Activated CD4-positive, alpha-beta T cell treated with anti-CD3 and anti-CD28 coated beads, Interleukin-2, amount 10 ng/mL, durations not matched to agents 24 days and 14 days (primary cell): ENCODE data around the gene PVR. TPM values are rescaled to one million over a fixed set of nuclear protein-coding genes. Genes with fewer than 3 reads are reported as not detected.
"Not testable (repeated sequence)": the region's sequence is repeated elsewhere in the genome, so short reads cannot be mapped to it uniquely, and the experiment has no call there.

Experiments used
- DNase-seq: peaks from one replicate; pipeline ENCODE4 v3.0.0; 2022
- H3K27ac Mint-ChIP-seq: one replicate; pipeline ENCODE4 v1.8.0; 2022; ENCODE audit warnings: mild to moderate bottlenecking, mixed read lengths
- H3K27me3 Mint-ChIP-seq: one replicate; pipeline ENCODE4 v1.8.0; 2022; ENCODE audit warnings: mixed read lengths
- H3K36me3 Mint-ChIP-seq: one replicate; pipeline ENCODE4 v1.8.0; 2022; ENCODE audit warnings: low read depth, mild to moderate bottlenecking, mixed read lengths
- H3K4me1 Mint-ChIP-seq: one replicate; pipeline ENCODE4 v1.8.0; 2021; ENCODE audit warnings: mixed read lengths
- H3K4me3 Mint-ChIP-seq: one replicate; pipeline ENCODE4 v1.8.0; 2022; ENCODE audit warnings: mild to moderate bottlenecking, moderate library complexity, mixed read lengths
- H3K9me3 Mint-ChIP-seq: one replicate; pipeline ENCODE4 v1.8.0; 2021; ENCODE audit warnings: mixed read lengths
- intact Hi-C: fragments of 100-400 bp; cut with micrococcal nuclease; formaldehyde crosslinking; loops from one replicate; pipeline ENCODE4 v1.15.1; 2023
- total RNA-seq: library from RNA; stranded (reverse); gene quantifications from 2 replicates; pipeline ENCODE4 v1.2.3, GENCODE V29; 2022

Gene PVR
- total RNA-seq, 1 donor from 2014 or later, result 19.1 TPM

DNA sequence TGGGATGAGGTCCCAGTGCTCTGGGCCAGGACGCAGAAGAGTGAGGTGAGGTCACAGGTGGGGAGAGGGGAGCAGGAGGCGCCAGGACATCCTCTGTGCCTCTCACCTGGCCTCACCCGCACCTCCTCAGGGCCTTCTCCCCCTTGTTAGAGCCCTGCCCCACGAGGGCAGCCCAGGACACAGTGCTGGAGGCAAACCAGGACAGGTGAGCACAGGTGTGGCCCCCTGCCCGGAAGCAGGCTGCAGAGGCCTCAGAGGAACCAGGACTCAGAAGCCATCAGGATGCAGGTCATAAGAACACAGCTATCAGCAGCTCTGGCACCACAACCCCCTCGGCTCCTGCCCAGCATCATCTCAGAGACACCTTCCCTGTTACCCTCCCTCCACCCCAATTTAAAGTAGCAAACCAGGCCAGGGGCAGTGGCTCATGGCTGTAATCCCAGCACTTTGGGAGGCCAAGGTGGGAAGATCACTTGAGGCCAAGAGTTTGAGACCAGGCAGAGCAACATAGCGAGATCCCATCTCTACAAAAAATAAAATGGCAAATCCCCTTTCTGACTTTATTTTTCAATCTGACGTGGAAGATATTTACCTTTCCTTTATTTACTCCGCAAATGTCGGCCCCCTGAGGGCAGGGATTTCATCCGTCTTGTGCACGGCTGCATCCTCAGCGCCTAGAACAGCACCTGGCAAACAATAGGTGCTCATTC is 54.9 kb downstream of the PVR start, which contains the start of gene CEACAM16:
CEACAM16 (plus strand) TSS at position 660 of the 710 bp plus-strand sequence. CDS start 2,306 bp downstream, outside the sequence.
- Mint-ChIP-seq H3K9me3 (no peaks in the 10 kb centered on the region), H3K4me1 (peaks cover 6% of the 10 kb centered on the region), H3K27ac (no peak within 1 kb of the TSS), H3K36me3 (no peaks in the 10 kb centered on the region), H3K4me3 (no peak within 1 kb of the TSS), H3K27me3 (peaks cover 10% of the 10 kb centered on the region)
- DNase-seq, result no peak
- intact Hi-C loops, result no loop called here

DNA sequence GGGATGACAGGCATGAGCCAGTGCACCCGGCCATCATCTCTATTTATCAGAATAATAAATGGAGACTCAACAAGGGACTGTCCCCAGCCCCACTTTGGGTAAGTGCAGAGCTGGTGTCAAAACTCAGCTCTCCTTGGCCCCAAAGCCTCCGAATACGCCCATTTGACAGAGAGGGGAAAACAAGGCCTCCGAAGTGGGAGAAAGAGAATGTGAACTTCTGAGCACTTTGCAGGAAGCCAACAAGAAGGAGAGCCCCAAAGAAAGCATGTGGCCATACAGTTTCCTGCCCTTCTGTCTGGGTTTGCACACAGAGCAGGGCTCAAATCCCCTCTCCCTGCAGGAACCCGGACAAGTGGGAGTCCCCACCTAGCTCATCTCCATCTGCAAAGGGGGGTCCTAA is 56.8 kb downstream of the PVR start:
- no peaks in the 10 kb centered on the region for H3K36me3 Mint-ChIP-seq
- DNase-seq, result no peak
- no peak overlapping the region for H3K27ac Mint-ChIP-seq
- no peak overlapping the region for H3K4me3 Mint-ChIP-seq
- H3K27me3 Mint-ChIP-seq, result peaks cover 9% of the 10 kb centered on the region
- no peaks in the 10 kb centered on the region for H3K9me3 Mint-ChIP-seq
- no peaks in the 10 kb centered on the region for H3K4me1 Mint-ChIP-seq
- intact Hi-C loops, result no loop called here

DNA sequence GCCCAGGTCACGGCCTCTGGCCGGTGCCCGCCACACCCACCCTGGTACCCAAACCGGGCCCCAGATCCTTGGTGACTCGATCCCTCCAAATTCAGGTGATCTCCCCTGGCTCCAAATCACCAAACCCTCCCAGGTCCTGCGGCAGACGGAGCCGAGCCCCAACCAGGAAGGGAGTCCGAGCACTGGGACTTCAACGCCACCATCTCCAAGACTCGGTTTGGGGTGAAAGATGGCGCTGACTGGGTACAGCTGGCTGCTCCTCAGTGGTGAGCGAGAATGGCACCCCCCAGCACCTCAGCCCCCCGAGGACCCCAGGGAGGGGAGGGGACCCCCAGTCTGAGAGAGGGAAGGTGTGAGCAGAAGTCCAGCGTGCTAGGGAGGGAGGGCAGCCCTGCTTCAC is 57.5 kb downstream of the PVR start:
- Mint-ChIP-seq H3K4me3 (no peak overlapping the region), H3K9me3 (no peaks in the 10 kb centered on the region), H3K27ac (no peak overlapping the region), H3K27me3 (peaks cover 7% of the 10 kb centered on the region), H3K4me1 (no peaks in the 10 kb centered on the region), H3K36me3 (no peaks in the 10 kb centered on the region)
- intact Hi-C loops, result no loop called here
- DNase-seq, result no peak

DNA sequence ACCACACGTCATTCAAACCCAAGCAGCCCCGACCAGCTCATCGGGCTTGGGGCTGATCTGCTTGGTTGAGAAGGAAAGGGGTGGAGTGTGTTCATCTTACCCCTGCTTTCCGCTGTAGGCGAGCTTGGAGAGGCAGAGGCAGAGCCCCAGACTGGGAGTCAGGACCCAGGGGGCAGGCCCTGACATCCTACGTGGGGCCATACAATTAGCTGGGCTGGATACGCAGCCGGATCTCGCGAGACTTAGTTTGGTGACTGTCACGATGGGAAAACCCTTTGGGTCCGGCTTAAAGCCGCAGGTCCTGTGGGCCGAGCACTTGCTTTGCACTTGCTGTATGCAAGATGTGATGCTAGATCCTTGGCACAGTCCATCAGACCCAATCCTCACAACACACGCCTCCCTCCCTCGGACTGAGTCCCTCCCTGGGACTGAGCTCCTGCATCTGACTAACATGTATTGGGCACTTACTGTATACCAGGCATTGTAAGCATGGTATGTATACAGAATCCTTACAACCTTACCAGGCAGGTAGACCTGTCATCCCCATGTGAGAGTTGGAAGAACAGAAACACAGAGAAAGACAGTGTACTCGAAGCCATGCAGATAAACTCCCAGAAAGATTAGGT is 59.0 kb downstream of the PVR start:
- H3K27me3 Mint-ChIP-seq, result peaks cover 4% of the 10 kb centered on the region
- no peaks in the 10 kb centered on the region for H3K9me3 Mint-ChIP-seq
- intact Hi-C loops, result no loop called here
- H3K27ac Mint-ChIP-seq, result no peak overlapping the region
- DNase-seq, result no peak
- no peaks in the 10 kb centered on the region for H3K4me1 Mint-ChIP-seq
- no peaks in the 10 kb centered on the region for H3K36me3 Mint-ChIP-seq
- no peak overlapping the region for H3K4me3 Mint-ChIP-seq

DNA sequence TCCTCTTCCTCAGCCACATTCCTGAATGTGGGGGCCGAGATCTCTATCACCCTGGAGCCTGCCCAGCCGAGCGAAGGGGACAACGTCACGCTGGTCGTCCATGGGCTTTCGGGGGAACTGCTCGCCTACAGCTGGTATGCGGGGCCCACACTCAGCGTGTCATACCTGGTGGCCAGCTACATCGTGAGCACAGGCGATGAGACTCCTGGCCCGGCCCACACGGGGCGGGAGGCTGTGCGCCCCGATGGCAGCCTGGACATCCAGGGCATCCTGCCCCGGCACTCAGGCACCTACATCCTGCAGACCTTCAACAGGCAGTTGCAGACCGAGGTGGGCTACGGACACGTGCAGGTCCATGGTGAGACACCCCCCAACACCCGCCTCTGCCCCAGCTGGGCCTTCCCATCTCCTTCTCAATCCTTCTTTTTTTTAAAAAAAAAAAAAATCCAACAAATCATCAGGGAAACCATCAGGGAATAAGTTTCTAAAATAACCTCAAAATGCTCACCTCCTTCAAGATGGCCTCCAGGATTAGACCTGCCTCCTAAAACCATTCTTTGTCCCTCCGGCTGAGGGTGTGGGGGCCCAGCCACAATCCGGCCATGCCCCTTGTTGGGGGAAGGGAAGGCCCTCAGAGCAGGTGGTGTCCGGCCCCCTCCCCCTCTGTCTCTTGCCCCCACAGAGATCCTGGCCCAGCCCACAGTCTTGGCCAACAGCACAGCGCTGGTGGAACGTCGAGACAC is 59.8 kb downstream of the PVR start:
- no peak for DNase-seq
- no peaks in the 10 kb centered on the region for H3K4me1 Mint-ChIP-seq
- H3K27ac Mint-ChIP-seq, result no peak overlapping the region
- H3K4me3 Mint-ChIP-seq, result no peak overlapping the region
- H3K27me3 Mint-ChIP-seq, result peaks cover 3% of the 10 kb centered on the region
- no peaks in the 10 kb centered on the region for H3K36me3 Mint-ChIP-seq
- intact Hi-C loops, result no loop called here
- no peaks in the 10 kb centered on the region for H3K9me3 Mint-ChIP-seq

DNA sequence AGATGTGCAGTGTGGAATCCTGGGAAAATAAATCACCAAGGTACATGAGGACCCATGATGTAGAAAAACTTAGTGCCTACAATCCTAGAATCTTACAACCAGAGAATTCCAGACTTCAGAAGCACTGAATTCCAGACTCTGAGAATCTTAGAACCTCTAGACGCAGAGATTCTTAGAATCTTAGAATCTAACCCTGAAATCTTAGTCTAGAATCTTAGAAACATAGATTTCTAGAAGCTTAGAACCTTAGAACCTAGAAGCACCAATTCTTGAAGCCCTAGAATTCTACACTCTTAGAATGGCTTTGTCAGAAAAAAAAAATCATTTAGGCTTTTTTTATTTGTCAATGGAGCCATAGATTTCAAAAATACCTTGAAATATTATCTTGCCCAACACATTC is 61.3 kb downstream of the PVR start:
- no peaks in the 10 kb centered on the region for H3K4me1 Mint-ChIP-seq
- H3K4me3 Mint-ChIP-seq, result no peak overlapping the region
- no peaks in the 10 kb centered on the region for H3K27me3 Mint-ChIP-seq
- no peaks in the 10 kb centered on the region for H3K9me3 Mint-ChIP-seq
- DNase-seq, result no peak
- intact Hi-C loops, result no loop called here
- H3K27ac Mint-ChIP-seq, result no peak overlapping the region
- H3K36me3 Mint-ChIP-seq, result no peaks in the 10 kb centered on the region

DNA sequence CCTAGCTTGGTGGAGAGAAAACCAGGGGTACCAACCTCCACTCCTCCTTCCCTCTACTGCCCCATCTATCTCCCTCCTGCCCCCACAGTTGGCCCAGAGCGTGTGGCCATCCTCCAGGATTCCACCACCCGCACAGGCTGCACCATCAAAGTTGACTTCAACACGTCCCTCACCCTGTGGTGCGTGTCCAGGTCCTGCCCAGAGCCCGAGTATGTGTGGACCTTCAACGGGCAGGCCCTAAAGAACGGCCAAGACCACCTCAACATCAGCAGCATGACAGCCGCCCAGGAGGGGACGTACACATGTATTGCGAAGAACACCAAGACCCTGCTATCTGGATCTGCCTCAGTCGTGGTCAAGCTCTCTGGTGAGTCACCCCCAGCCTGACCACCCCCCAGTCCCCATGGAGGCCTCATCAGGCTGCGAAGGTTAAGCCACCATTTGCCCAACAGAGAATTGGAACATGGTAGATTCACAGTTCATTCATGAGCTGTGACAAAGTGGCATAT is 61.8 kb downstream of the PVR start:
- no peak for DNase-seq
- peaks cover 2% of the 10 kb centered on the region for H3K4me1 Mint-ChIP-seq
- no peaks in the 10 kb centered on the region for H3K9me3 Mint-ChIP-seq
- intact Hi-C loops, result no loop called here
- H3K36me3 Mint-ChIP-seq, result no peaks in the 10 kb centered on the region
- peaks cover under 1% of the 10 kb centered on the region for H3K27me3 Mint-ChIP-seq
- H3K27ac Mint-ChIP-seq, result no peak overlapping the region
- no peak overlapping the region for H3K4me3 Mint-ChIP-seq

DNA sequence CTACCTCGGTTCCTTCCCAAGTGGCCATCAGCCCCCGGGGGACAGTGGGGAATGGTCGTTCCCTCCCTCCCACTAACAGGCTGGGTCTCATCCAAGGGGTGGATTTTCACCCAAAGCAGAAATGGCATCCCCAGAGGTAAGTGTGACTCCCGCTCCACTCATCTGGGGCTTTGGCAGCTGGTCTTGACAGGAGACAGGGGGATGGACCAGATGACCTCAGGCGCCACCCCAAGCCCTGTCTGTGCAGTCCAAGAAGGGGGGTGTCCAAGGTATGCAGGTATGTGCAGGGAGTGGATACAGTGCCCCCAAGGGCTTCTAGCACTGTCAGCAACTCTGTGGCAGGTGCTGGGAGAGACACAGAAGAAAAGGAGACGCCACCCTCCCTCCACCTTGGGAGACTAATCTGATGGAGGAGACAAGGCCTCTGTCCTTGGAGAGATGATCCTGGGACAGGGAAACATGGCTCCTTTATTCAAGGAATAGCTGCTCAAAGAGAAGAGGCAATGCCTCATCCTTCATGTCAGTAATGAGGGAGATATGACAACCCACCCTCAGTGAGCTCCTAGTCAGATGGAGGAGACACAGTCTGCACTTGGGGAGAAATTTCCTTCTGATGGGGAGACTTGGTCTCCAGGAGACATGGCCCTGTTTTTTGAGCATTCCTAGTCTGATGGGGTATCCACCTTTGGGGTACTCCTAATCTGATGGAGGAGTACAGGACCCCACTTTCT is 63.0 kb downstream of the PVR start:
- intact Hi-C loops, result no loop called here
- H3K36me3 Mint-ChIP-seq, result no peaks in the 10 kb centered on the region
- peaks cover 8% of the 10 kb centered on the region for H3K4me1 Mint-ChIP-seq
- H3K27ac Mint-ChIP-seq, result no peak overlapping the region
- peaks cover 8% of the 10 kb centered on the region for H3K27me3 Mint-ChIP-seq
- H3K9me3 Mint-ChIP-seq, result no peaks in the 10 kb centered on the region
- no peak overlapping the region for H3K4me3 Mint-ChIP-seq
- no peak for DNase-seq

DNA sequence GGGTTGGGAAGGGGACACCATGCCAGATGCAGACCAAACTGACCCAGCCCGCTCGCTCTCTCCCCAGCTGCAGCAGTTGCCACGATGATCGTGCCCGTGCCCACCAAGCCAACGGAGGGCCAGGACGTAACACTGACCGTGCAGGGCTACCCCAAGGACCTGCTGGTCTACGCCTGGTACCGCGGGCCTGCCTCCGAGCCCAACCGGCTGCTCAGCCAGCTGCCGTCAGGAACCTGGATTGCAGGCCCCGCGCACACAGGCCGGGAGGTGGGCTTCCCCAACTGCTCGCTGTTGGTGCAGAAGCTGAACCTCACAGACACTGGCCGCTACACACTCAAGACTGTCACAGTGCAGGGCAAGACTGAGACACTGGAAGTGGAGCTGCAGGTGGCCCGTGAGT is 64.1 kb downstream of the PVR start:
- Mint-ChIP-seq H3K4me3 (no peak overlapping the region), H3K36me3 (no peaks in the 10 kb centered on the region), H3K4me1 (peaks cover 8% of the 10 kb centered on the region), H3K9me3 (no peaks in the 10 kb centered on the region), H3K27me3 (peaks cover 8% of the 10 kb centered on the region), H3K27ac (no peak overlapping the region)
- no peak for DNase-seq
- intact Hi-C loops, result no loop called here

DNA sequence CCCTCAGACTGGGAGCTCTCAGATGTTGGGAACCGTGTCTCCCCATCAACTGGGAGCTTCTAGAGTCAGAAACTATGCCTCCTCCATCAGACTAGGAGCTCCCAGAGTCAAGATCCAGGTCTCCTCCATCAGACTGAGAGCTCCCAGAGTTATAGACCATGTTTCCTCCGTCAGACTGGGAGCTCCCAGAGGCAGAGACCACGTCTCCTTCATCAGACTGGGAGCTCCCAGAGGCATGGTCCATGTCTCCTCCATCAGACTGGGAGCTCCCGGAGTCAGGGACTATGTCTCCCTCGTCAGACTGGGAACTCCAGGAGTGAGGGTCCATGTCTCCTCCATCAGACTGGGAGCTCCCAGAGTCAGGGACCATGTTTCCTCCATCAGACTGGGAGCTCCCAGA is 65.2 kb downstream of the PVR start:
- Mint-ChIP-seq H3K27ac (no peak overlapping the region), H3K36me3 (no peaks in the 10 kb centered on the region), H3K27me3 (peaks cover 8% of the 10 kb centered on the region), H3K4me1 (peaks cover 8% of the 10 kb centered on the region), H3K4me3 (no peak overlapping the region), H3K9me3 (no peaks in the 10 kb centered on the region)
- no peak for DNase-seq
- intact Hi-C loops, result no loop called here

DNA sequence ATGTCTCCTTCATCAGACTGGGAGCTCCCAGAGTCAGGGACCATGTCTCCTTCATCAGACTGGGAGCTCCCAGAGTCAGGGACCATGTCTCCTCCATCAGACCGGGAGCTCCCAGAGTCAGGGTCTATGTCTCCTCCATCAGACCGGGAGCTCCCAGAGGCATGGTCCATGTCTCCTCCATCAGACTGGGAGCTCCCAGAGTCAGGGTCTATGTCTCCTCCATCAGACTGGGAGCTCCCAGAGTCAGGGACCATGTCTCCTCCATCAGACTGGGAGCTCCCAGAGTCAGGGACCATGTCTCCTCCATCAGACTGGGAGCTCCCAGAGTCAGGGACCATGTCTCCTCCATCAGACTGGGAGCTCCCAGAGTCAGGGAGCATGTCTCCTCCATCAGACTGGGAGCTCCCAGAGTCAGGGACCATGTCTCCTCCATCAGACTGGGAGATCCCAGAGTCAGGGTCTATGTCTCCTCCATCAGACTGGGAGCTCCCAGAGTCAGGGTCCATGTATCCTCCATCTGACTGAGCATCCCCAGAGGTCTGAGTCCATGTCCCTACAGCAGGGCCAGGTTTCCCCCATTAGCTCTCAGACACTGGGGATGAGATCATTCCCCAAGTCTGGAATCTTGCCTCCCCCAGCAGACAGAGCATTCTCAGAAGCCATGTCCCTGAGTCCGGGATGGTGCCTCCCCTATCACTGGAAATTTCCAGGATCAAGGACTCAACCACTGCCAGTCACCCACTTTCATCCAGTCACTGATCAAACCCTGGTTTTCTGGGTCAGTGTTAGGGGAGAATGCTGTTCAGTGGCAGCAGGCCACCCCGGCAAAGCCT is 65.9 kb downstream of the PVR start:
- H3K27ac Mint-ChIP-seq, H3K4me1 Mint-ChIP-seq, H3K4me3 Mint-ChIP-seq, DNase-seq, H3K36me3 Mint-ChIP-seq, H3K9me3 Mint-ChIP-seq, H3K27me3 Mint-ChIP-seq, intact Hi-C loops: not testable (repeated sequence)

DNA sequence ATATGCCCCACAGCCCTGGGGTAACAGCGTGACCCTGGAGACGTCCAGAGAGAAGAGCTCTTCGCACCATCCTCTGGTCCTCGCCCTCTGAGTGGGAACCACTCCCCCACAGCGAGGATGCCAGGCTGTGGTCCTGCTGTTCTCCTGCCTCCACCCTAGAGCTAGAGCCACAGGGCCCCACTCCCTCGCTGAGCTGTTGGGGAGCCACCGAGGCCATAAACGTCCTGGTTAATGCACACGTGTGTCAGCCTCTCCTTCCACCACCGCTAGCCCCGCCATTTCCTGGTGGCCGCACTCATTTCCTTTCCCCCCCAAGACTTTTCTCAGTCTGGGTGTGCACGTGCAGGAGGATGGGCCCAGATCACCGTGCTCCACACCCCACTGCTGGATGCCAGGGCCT is 66.8 kb downstream of the PVR start:
- Mint-ChIP-seq H3K36me3 (peaks cover 4% of the 10 kb centered on the region), H3K9me3 (peaks cover 10% of the 10 kb centered on the region), H3K4me3 (no peak overlapping the region), H3K27me3 (peaks cover 8% of the 10 kb centered on the region), H3K4me1 (peaks cover 8% of the 10 kb centered on the region), H3K27ac (no peak overlapping the region)
- DNase-seq, result no peak
- intact Hi-C loops, result no loop called here

DNA sequence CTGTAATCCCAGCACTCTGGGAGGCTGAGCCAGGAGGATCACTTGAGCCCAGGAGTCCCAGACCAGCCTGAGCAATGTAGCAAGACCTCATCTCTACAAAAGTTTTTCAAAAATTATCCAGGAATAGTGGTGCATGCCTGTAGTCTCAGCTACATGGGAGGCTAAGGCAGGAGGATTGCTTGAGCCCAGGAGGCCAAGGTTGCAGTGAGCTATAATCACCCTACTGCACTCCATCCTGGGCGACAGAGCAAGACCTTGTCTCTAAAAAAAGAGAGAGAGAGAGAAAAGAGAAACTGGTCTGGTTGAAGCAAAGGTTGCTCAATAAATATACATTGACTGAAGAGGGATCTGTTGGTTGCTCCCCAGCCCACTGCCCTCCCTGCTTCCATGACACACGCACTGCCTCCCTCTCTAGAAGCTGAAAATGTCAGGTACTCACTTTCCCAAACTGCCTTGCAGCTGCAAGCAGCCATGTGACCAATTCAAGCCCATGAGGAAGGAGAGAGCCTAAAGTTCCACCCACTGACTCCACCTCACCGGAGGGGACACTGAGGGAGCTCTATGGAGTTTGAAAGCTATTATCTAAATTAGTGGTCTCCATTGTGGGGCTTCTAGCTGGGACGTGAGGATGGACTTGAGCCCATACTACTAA is 69.3 kb downstream of the PVR start:
- peaks cover 13% of the 10 kb centered on the region for H3K9me3 Mint-ChIP-seq
- H3K4me3 Mint-ChIP-seq, result no peak overlapping the region
- intact Hi-C loops, result no loop called here
- no peak overlapping the region for H3K27ac Mint-ChIP-seq
- no peak for DNase-seq
- peaks cover 6% of the 10 kb centered on the region for H3K36me3 Mint-ChIP-seq
- H3K4me1 Mint-ChIP-seq, result peaks cover 8% of the 10 kb centered on the region
- H3K27me3 Mint-ChIP-seq, result peaks cover 8% of the 10 kb centered on the region
